K562 (cell line): Measurements from ENCODE around the gene ANXA3. TPM values are rescaled to one million over a fixed set of nuclear protein-coding genes. Genes with fewer than 3 reads are reported as not detected.

Experiments used
- ATF1 ChIP-seq, 2 experiments: fragments of 450-650 bp in 1 of 2; IDR thresholded peaks; 2 replicates each; pipeline ENCODE4 v1.6.1; 2016; ENCODE audit warnings: missing compliant biosample characterization in 1 of 2, missing genetic modification characterization in 1 of 2
- CREM ChIP-seq: IDR thresholded peaks from 2 replicates; pipeline ENCODE4 v1.6.1; 2014; ENCODE audit warnings: antibody characterized with exemption, low read depth
- DACH1 ChIP-seq: fragments of 450-650 bp; IDR thresholded peaks from 2 replicates; pipeline ENCODE4 v1.6.1; 2018; ENCODE audit not compliant: partially characterized antibody
- FOS ChIP-seq: IDR thresholded peaks from 3 replicates; pipeline ENCODE4 v1.6.1; 2011; ENCODE audit not compliant: insufficient read length; ENCODE audit errors: extremely low read depth
- GABPA ChIP-seq: fragments of 200-800 bp; sonication (Bioruptor generic); conservative IDR thresholded peaks from 2 replicates; pipeline ENCODE4 v1.6.1; 2016; ENCODE audit warnings: low read depth, missing genetic modification characterization, missing compliant biosample characterization
- IFI16 ChIP-seq: fragments of 250-450 bp; sonication (Bioruptor Pico); IDR thresholded peaks from 2 replicates; pipeline ENCODE4 v2.1.2; 2022; ENCODE audit warnings: mild to moderate bottlenecking, inconsistent platforms
- KLF10 ChIP-seq: fragments of 250-450 bp; sonication (Bioruptor Pico); IDR thresholded peaks from 2 replicates; pipeline ENCODE4 v1.6.1; 2021; ENCODE audit warnings: matching md5 sums
- NCOA1 ChIP-seq: fragments of 450-650 bp; IDR thresholded peaks from 2 replicates; pipeline ENCODE4 v1.6.1; 2016; ENCODE audit warnings: low read depth
- NFXL1 ChIP-seq: fragments of 450-650 bp; formaldehyde crosslinking; IDR thresholded peaks from 2 replicates; pipeline ENCODE4 v1.4.0; 2021; ENCODE audit warnings: mild to moderate bottlenecking
- NR2F6 ChIP-seq: fragments of 450-650 bp; formaldehyde crosslinking; IDR thresholded peaks from 2 replicates; pipeline ENCODE4 v1.4.0; 2020; ENCODE audit warnings: mild to moderate bottlenecking
- PPARD ChIP-seq: fragments of 250-450 bp; sonication (Bioruptor Pico); IDR thresholded peaks from 2 replicates; pipeline ENCODE4 v1.8.0; 2022; ENCODE audit warnings: inconsistent platforms, mild to moderate bottlenecking, moderate library complexity
- PTRF ChIP-seq: fragments of 450-650 bp; IDR thresholded peaks from 2 replicates; pipeline ENCODE4 v1.6.1; 2016; ENCODE audit warnings: mild to moderate bottlenecking, missing genetic modification characterization, missing compliant biosample characterization
- RFX1 ChIP-seq: fragments of 450-650 bp; IDR thresholded peaks from 2 replicates; pipeline ENCODE4 v1.6.1; 2016; ENCODE audit warnings: mild to moderate bottlenecking, moderate library complexity
- SAP30 ChIP-seq: fragments of 200-600 bp; sonication (generic); IDR thresholded peaks from 2 replicates; pipeline ENCODE4 v1.6.1; 2012; ENCODE audit warnings: borderline replicate concordance, low read depth, mild to moderate bottlenecking, moderate library complexity, low read length, control low read depth, inconsistent platforms; ENCODE audit not compliant: insufficient read depth, poor library complexity, severe bottlenecking
- SMAD4 ChIP-seq: fragments of 250-450 bp; sonication (Bioruptor Pico); conservative IDR thresholded peaks from 2 replicates; pipeline ENCODE4 v1.8.0; 2021; ENCODE audit warnings: inconsistent platforms, mild to moderate bottlenecking, moderate library complexity
- SRF ChIP-seq, 2 experiments: fragments of 250-450, 450-650 bp in 1 of 2; sonication (Bioruptor Pico) in 1 of 2; sonication (generic) in 1 of 2; formaldehyde crosslinking; IDR thresholded peaks; 2 replicates each; pipeline versions ENCODE4 v1.5.0 to v1.5.1; 2020 to 2022; ENCODE audit warnings: mild to moderate bottlenecking in 1 of 2, missing genetic modification reagents in 1 of 2
- TBP ChIP-seq: optimal IDR thresholded peaks from 2 replicates; pipeline ENCODE3; 2011; ENCODE audit warnings: low read depth, low read length, improper control_type of control experiment
- ZNF197 ChIP-seq: fragments of 200-800 bp; sonication (Bioruptor generic); IDR thresholded peaks from 2 replicates; pipeline ENCODE4 v1.6.1; 2016; ENCODE audit warnings: low read depth, missing genetic modification characterization, missing compliant biosample characterization
- ZNF444 ChIP-seq: fragments of 250-450 bp; sonication (Bioruptor Pico); IDR thresholded peaks from 2 replicates; pipeline ENCODE4 v1.4.0; 2020; ENCODE audit warnings: mild to moderate bottlenecking, moderate library complexity
- ZNF589 ChIP-seq: fragments of 200-800 bp; sonication (Bioruptor generic); IDR thresholded peaks from 2 replicates; pipeline ENCODE4 v1.6.1; 2016; ENCODE audit warnings: low read depth, missing genetic modification characterization, missing compliant biosample characterization
- ZSCAN29 ChIP-seq: fragments of 450-650 bp; IDR thresholded peaks from 2 replicates; pipeline ENCODE4 v1.6.1; 2017
- polyA plus RNA-seq, 8 experiments: library from polyadenylated mRNA; depleted of rRNA in 4 of 8; stranded (reverse) in 5 of 8; unstranded in 3 of 8; fragments of >200 nt; fragmentation: Nextera tagmentation in 2 of 8; fragmentation: Illumina TruSeq in 1 of 8; extraction: Ambion mirVana in 2 of 8; extraction: Trizol in 1 of 8; gene quantifications; 2 replicates each; pipeline versions ENCODE4 v1.2.1 to v1.2.3, GENCODE V29; 2011 to 2014; ENCODE audit warnings: inconsistent platforms in 1 of 8, missing spikeins in 1 of 8
- total RNA-seq, 7 experiments: library from RNA; depleted of rRNA in 6 of 7; stranded (reverse); fragments of >200 nt in 6 of 7; fragmentation: Illumina TruSeq in 2 of 7; extraction: Trizol in 2 of 7; gene quantifications; 2 replicates each; pipeline versions ENCODE4 v1.2.1 to v1.2.3, GENCODE V29; 2011 to 2021; ENCODE audit warnings: low replicate concordance in 1 of 7
- TF ChIP-seq, protein P1 (sequence below), 2 experiments: fragments of 250-450 bp in 1 of 2; fragments of 450-650 bp in 1 of 2; sonication (Bioruptor Pico) in 1 of 2; IDR thresholded peaks; 2 replicates each; pipeline versions ENCODE4 v1.6.1 to v1.8.0; 2016 to 2021; ENCODE audit warnings: mild to moderate bottlenecking in 2 of 2, moderate library complexity in 2 of 2, missing compliant biosample characterization in 1 of 2, missing genetic modification characterization in 1 of 2
- TF ChIP-seq, protein P2 (sequence below), 2 experiments: fragments of 450-650 bp in 1 of 2; sonication (generic) in 1 of 2; formaldehyde crosslinking in 1 of 2; IDR thresholded peaks in 1 of 2; conservative IDR thresholded peaks in 1 of 2; 2 replicates each; pipeline versions ENCODE4 v1.6.1 to v1.8.1; 2016 to 2023; ENCODE audit warnings: mild to moderate bottlenecking in 2 of 2, moderate library complexity in 2 of 2, inconsistent platforms in 1 of 2, missing genetic modification reagents in 1 of 2
- TF ChIP-seq, protein P3 (sequence below): sonication (generic); formaldehyde crosslinking; IDR thresholded peaks from 2 replicates; pipeline ENCODE4 v1.8.0; 2022; ENCODE audit warnings: missing genetic modification reagents, mild to moderate bottlenecking, borderline replicate concordance
- TF ChIP-seq, protein P4 (sequence below): fragments of 250-450 bp; sonication (Bioruptor Pico); IDR thresholded peaks from 2 replicates; pipeline ENCODE4 v1.5.0; 2021; ENCODE audit warnings: mild to moderate bottlenecking, borderline replicate concordance

ANXA3 gene
- total and polyA plus RNA-seq, 9 of the 15 experiments (the other 6 are each of a cell fraction or from before 2014, with no cell fraction given), result 6.3 to 15.5 (median 9.8) TPM

DNA sequence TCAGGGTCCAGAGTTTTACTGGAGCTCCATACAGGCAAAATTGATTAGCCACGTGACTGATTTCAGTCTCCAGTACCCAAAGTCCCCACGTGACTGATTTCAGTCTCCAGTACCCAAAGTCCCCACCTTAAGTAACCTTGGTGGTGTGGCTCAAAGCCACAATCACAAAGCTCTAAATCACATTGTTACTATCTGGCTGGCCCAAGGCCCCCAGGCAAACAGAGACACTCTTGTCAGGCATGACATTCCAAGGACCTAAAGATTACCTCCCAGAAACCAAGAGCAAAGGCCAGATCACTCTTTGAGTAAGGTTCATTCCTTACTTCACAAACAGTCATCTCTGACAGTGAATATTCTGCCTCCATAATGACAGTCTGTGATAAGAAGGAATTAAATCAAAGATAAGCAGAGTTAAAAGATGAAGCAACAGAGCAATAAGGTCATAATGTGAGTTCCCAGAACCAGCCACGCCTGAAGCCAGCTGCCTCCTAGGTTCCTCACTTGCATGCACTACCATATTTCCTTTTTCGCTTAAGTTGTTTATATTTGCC, 78.5 kb downstream of the ANXA3 start (continued):
- TF ChIP-seq, protein P1, sequence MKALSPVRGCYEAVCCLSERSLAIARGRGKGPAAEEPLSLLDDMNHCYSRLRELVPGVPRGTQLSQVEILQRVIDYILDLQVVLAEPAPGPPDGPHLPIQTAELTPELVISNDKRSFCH (CRISPR knock-in tag; IDR thresholded peaks at IDR 0.05), result no peak
- TF ChIP-seq, protein P1 (tag; IDR thresholded peaks at IDR 0.05), result no peak; the same call in 1 of the 2 replicates
- TF ChIP-seq ZNF197 (CRISPR knock-in tag) (no peak), CREM (0 out of 2 replicates have a peak, but pooled peaks have one; percentile 5), IFI16 (CRISPR knock-in tag) (no peak), NFXL1 (CRISPR knock-in tag) (no peak), ZNF444 (CRISPR knock-in tag) (no peak), RFX1 (no peak), ZNF589 (CRISPR knock-in tag) (no peak), NCOA1 (no peak), SRF (CRISPR knock-in tag; IDR thresholded peaks at IDR 0.05) (no peak), GABPA (tag) (no peak), ZSCAN29 (no peak), FOS (no peak), DACH1 (no peak), ATF1 (CRISPR knock-in tag; IDR thresholded peaks at IDR 0.05) (no peak), ATF1 (tag; IDR thresholded peaks at IDR 0.05) (no peak), PTRF (tag) (no peak), PPARD (CRISPR knock-in tag) (no peak), NR2F6 (CRISPR knock-in tag) (no peak), SAP30 (no peak), SMAD4 (CRISPR knock-in tag) (peak; percentile 71), KLF10 (CRISPR knock-in tag) (no peak), TBP (no peak)
- TF ChIP-seq, protein P2, sequence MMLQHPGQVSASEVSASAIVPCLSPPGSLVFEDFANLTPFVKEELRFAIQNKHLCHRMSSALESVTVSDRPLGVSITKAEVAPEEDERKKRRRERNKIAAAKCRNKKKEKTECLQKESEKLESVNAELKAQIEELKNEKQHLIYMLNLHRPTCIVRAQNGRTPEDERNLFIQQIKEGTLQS (IDR thresholded peaks at IDR 0.05), result peak; percentile 53; the same call in 1 of the 2 replicates
- TF ChIP-seq, protein P2 (CRISPR knock-in tag; conservative IDR thresholded peaks at IDR 0.05), result no peak
- TF ChIP-seq, protein P3, sequence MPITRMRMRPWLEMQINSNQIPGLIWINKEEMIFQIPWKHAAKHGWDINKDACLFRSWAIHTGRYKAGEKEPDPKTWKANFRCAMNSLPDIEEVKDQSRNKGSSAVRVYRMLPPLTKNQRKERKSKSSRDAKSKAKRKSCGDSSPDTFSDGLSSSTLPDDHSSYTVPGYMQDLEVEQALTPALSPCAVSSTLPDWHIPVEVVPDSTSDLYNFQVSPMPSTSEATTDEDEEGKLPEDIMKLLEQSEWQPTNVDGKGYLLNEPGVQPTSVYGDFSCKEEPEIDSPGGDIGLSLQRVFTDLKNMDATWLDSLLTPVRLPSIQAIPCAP (CRISPR knock-in tag), result no peak
- TF ChIP-seq, protein P4, sequence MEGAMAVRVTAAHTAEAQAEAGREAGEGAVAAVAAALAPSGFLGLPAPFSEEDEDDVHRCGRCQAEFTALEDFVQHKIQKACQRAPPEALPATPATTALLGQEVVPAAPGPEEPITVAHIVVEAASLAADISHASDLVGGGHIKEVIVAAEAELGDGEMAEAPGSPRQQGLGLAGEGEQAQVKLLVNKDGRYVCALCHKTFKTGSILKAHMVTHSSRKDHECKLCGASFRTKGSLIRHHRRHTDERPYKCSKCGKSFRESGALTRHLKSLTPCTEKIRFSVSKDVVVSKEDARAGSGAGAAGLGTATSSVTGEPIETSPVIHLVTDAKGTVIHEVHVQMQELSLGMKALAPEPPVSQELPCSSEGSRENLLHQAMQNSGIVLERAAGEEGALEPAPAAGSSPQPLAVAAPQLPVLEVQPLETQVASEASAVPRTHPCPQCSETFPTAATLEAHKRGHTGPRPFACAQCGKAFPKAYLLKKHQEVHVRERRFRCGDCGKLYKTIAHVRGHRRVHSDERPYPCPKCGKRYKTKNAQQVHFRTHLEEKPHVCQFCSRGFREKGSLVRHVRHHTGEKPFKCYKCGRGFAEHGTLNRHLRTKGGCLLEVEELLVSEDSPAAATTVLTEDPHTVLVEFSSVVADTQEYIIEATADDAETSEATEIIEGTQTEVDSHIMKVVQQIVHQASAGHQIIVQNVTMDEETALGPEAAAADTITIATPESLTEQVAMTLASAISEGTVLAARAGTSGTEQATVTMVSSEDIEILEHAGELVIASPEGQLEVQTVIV, result no peak
